IMR-90 (cell line): Measurements from ENCODE around the gene CAPS2. TPM values are rescaled to one million over a fixed set of nuclear protein-coding genes. Genes with fewer than 3 reads are reported as not detected.

Experiments
- ATAC-seq: fragments of 200-7000 bp; cut with Tn5 transposase; 2 replicates; pipeline ENCODE4 v1.9.1; 2020; ENCODE audit warnings: low read depth, mild to moderate bottlenecking, moderate library complexity
- BruUV-seq: library from RNA; stranded (reverse); fragments of 400-500 nt; replicated peaks from 2 replicates; lab custom pipeline; 2021; lab: Mats Ljungman, UMichigan
- CTCF ChIA-PET: fragments of 300-600 bp; formaldehyde crosslinking; extraction: SDS; loops from one replicate; lab custom pipeline; 2021; ENCODE audit warnings: antibody characterized with exemption; lab: Yijun Ruan, JAX
- POLR2A ChIA-PET: fragments of 300-600 bp; sonication (Branson Sonifier 250); formaldehyde crosslinking; loops from one replicate; lab custom pipeline; 2022; ENCODE audit warnings: antibody characterized with exemption; ENCODE audit not compliant: unreplicated experiment; lab: Charles Lee
- DNase-seq: peaks from one replicate; pipeline ENCODE4 v3.0.0; 2013
- H2AFZ ChIP-seq: replicated peaks from 2 replicates; pipeline ENCODE3; 2013; ENCODE audit warnings: low read length, mild to moderate bottlenecking; ENCODE audit not compliant: poor library complexity
- H2AK5ac ChIP-seq: 2 replicates; pipeline ENCODE4 v1.6.1; 2013; ENCODE audit warnings: low read depth, low read length, inconsistent platforms
- H2AK9ac ChIP-seq: replicated peaks from 2 replicates; pipeline ENCODE3; 2013; ENCODE audit warnings: mild to moderate bottlenecking, low read depth, low read length, moderate library complexity; ENCODE audit not compliant: poor library complexity
- H2BK120ac ChIP-seq: 2 replicates; pipeline ENCODE4 v1.6.1; 2013; ENCODE audit warnings: low read depth, low read length, inconsistent platforms
- H2BK15ac ChIP-seq: 3 replicates; pipeline ENCODE4 v1.6.1; 2013; ENCODE audit warnings: low read depth, low read length, inconsistent platforms
- H2BK20ac ChIP-seq: 2 replicates; pipeline ENCODE4 v1.6.1; 2013; ENCODE audit warnings: low read depth, mild to moderate bottlenecking, inconsistent platforms, low read length, moderate library complexity
- H2BK5ac ChIP-seq: 2 replicates; pipeline ENCODE4 v1.6.1; 2013; ENCODE audit warnings: mild to moderate bottlenecking, low read depth, low read length, inconsistent platforms; ENCODE audit not compliant: poor library complexity, severe bottlenecking
- H3K14ac ChIP-seq: replicated peaks from 2 replicates; pipeline ENCODE4 v1.6.1; 2013; ENCODE audit warnings: low read depth, low read length, inconsistent platforms
- H3K18ac ChIP-seq: 2 replicates; pipeline ENCODE4 v1.6.1; 2013; ENCODE audit warnings: low read depth, low read length, control low read depth
- H3K23ac ChIP-seq: 2 replicates; pipeline ENCODE4 v1.6.1; 2013; ENCODE audit warnings: low read depth, low read length, inconsistent platforms
- H3K27ac ChIP-seq: 2 replicates; pipeline ENCODE4 v1.5.1; 2013; ENCODE audit warnings: mild to moderate bottlenecking, control low read depth, low read length; ENCODE audit not compliant: insufficient read depth
- H3K27me3 ChIP-seq: 2 replicates; pipeline ENCODE4 v1.6.1; 2013; ENCODE audit warnings: low read length; ENCODE audit not compliant: control insufficient read depth, insufficient read depth
- H3K36me3 ChIP-seq: 2 replicates; pipeline ENCODE4 v1.6.1; 2013; ENCODE audit warnings: low read length, mixed read lengths; ENCODE audit not compliant: control insufficient read depth, insufficient read depth
- H3K4ac ChIP-seq: 2 replicates; pipeline ENCODE4 v1.6.1; 2013; ENCODE audit warnings: low read depth, low read length, inconsistent platforms
- H3K4me1 ChIP-seq: 2 replicates; pipeline ENCODE4 v1.6.1; 2013; ENCODE audit warnings: low read length, mixed read lengths; ENCODE audit not compliant: control insufficient read depth, insufficient read depth
- H3K4me2 ChIP-seq: 2 replicates; pipeline ENCODE4 v1.6.1; 2013; ENCODE audit warnings: low read depth, mild to moderate bottlenecking, control low read depth, low read length, moderate library complexity
- H3K4me3 ChIP-seq: 2 replicates; pipeline ENCODE4 v1.5.1; 2013; ENCODE audit warnings: low read depth, mild to moderate bottlenecking, control low read depth, low read length, moderate library complexity; ENCODE audit not compliant: insufficient read depth
- H3K56ac ChIP-seq: 2 replicates; pipeline ENCODE4 v1.6.1; 2013; ENCODE audit warnings: low read length, inconsistent platforms; ENCODE audit not compliant: insufficient read depth; ENCODE audit errors: extremely low read depth
- H3K79me1 ChIP-seq, 2 experiments: 2 replicates each; pipeline ENCODE4 v1.6.1; 2013; ENCODE audit warnings: low read length in 2 of 2, inconsistent platforms in 1 of 2, low read depth in 1 of 2
- H3K9ac ChIP-seq: 2 replicates; pipeline ENCODE4 v1.6.1; 2013; ENCODE audit warnings: low read depth, low read length, control low read depth
- H3K9me1 ChIP-seq: 2 replicates; pipeline ENCODE4 v1.6.1; 2013; ENCODE audit warnings: low read length, inconsistent platforms; ENCODE audit not compliant: insufficient read depth
- H3K9me3 ChIP-seq: 2 replicates; pipeline ENCODE4 v1.6.1; 2013; ENCODE audit warnings: low read length; ENCODE audit not compliant: control insufficient read depth, insufficient read depth
- H4K20me1 ChIP-seq: 2 replicates; pipeline ENCODE4 v1.6.1; 2013; ENCODE audit warnings: low read length, inconsistent platforms; ENCODE audit not compliant: insufficient read depth
- H4K5ac ChIP-seq: 2 replicates; pipeline ENCODE4 v1.6.1; 2013; ENCODE audit warnings: mild to moderate bottlenecking, low read depth, low read length, control low read depth
- H4K8ac ChIP-seq, 2 experiments: 2 replicates each; pipeline ENCODE4 v1.6.1; 2013; ENCODE audit warnings: low read depth in 2 of 2, low read length in 2 of 2, control low read depth in 1 of 2, inconsistent platforms in 1 of 2
- H4K91ac ChIP-seq: 2 replicates; pipeline ENCODE4 v1.6.1; 2013; ENCODE audit warnings: low read depth, low read length, inconsistent platforms; ENCODE audit not compliant: insufficient read depth
- MAFK ChIP-seq: IDR thresholded peaks from 2 replicates; pipeline ENCODE4 v1.6.1; 2012; ENCODE audit warnings: low read depth, low read length, improper control_type of control experiment
- MXI1 ChIP-seq: IDR thresholded peaks from 2 replicates; pipeline ENCODE4 v1.6.1; 2012; ENCODE audit warnings: low read depth, mild to moderate bottlenecking, low read length, moderate library complexity, borderline replicate concordance
- NFE2L2 ChIP-seq: fragments of 150-350 bp; IDR thresholded peaks from 2 replicates; pipeline ENCODE4 v1.6.1; 2016; ENCODE audit warnings: low read depth, mild to moderate bottlenecking, low read length
- POLR2A ChIP-seq: IDR thresholded peaks from 2 replicates; pipeline ENCODE4 v1.6.1; 2012; ENCODE audit warnings: mild to moderate bottlenecking, low read depth, low read length
- dilution Hi-C: fragments of 300-500 bp; cut with HindIII; formaldehyde crosslinking; loops from one replicate; pipeline ENCODE4 v1.14.3; 2018; ENCODE audit warnings: low sequenced_read_pairs; ENCODE audit not compliant: unreplicated experiment
- in situ Hi-C: fragments of 300-500 bp; cut with MboI; formaldehyde crosslinking; loops from 3 replicates; pipeline ENCODE4 v1.14.3; 2019; ENCODE audit warnings: low sequenced_read_pairs, inconsistent platforms, mixed read lengths
- intact Hi-C: fragments of 100-400 bp; cut with micrococcal nuclease; formaldehyde crosslinking; loops from 2 replicates; pipeline ENCODE4 v1.10.0; 2022
- polyA plus RNA-seq, 3 experiments: library from polyadenylated mRNA; depleted of rRNA; stranded (reverse); fragments of >200 nt; gene quantifications; 2 replicates each; pipeline ENCODE4 v1.2.3, GENCODE V29; 2012; ENCODE audit warnings: low replicate concordance in 1 of 3
- total RNA-seq: library from RNA; depleted of rRNA; stranded (reverse); fragments of >200 nt; gene quantifications from 2 replicates; pipeline ENCODE4 v1.2.3, GENCODE V29; 2012

CAPS2 gene
- total and polyA plus RNA-seq, 2 of the 4 experiments (the other 2 are of a cell fraction) = 1.2 to 2.7 TPM

DNA sequence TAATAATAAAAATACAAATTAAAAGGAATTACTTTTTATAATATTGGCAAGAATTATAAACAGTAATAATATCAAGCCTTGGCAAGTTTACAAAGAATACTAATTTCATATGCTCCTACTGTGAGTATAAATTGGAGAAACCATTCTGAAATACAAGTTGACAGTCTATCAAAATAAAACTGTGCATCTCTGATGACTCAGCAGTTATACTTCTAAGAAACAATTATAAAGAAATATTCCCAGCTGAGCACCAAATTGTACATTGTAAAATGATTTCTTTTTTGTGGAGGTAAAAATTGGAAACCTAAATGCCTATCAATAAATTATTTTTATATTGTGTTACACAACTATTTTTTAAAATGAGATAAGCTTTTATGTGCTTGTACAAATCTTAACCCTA is 85.0 kb downstream of the CAPS2 start:
- H2AK5ac ChIP-seq = no peak overlapping the region
- intact Hi-C loops (no loop called here), dilution Hi-C loops (no loop called here), in situ Hi-C loops (no loop called here)
- no peak overlapping the region for H3K9ac ChIP-seq
- no peaks in the 10 kb centered on the region for H3K27me3 ChIP-seq
- no peak overlapping the region for H3K4ac ChIP-seq
- no peak overlapping the region for H3K4me2 ChIP-seq
- DNase-seq (no peak), ATAC-seq (no peak)
- H3K23ac ChIP-seq = no peak overlapping the region
- no peak overlapping the region for H4K8ac ChIP-seq
- H3K36me3 ChIP-seq = no peaks in the 10 kb centered on the region
- H2BK20ac ChIP-seq = no peak overlapping the region
- BruUV-seq = no TSS peak
- H3K18ac ChIP-seq = no peak overlapping the region
- no peak overlapping the region for H3K27ac ChIP-seq
- H3K9me1 ChIP-seq = no peaks in the 10 kb centered on the region
- H4K91ac ChIP-seq = no peak overlapping the region
- H3K79me1 ChIP-seq = no peaks in the 10 kb centered on the region
- no peak overlapping the region for H3K14ac ChIP-seq
- TF ChIP-seq POLR2A (no peak), NFE2L2 (peak; percentile 72), MXI1 (no peak), MAFK (peak; percentile 95)
- H2BK5ac ChIP-seq = no peak overlapping the region
- no peak overlapping the region for H3K4me3 ChIP-seq
- H2AK9ac ChIP-seq = no peak overlapping the region
- no peaks in the 10 kb centered on the region for H3K9me3 ChIP-seq
- POLR2A ChIA-PET = no interaction called here
- H2AFZ ChIP-seq = no peak overlapping the region
- no peak overlapping the region for H3K56ac ChIP-seq
- H4K5ac ChIP-seq = no peak overlapping the region
- CTCF ChIA-PET = no interaction called here
- H3K4me1 ChIP-seq = no peaks in the 10 kb centered on the region
- H4K20me1 ChIP-seq = no peaks in the 10 kb centered on the region
- H2BK15ac ChIP-seq = no peak overlapping the region
- H2BK120ac ChIP-seq = no peak overlapping the region
